ENCODE data around the gene SCAPER.

GRCh38 chr15:76737573-76737972 is 167.6 kb downstream of the SCAPER start:
- TF ChIP-seq, protein P1, sequence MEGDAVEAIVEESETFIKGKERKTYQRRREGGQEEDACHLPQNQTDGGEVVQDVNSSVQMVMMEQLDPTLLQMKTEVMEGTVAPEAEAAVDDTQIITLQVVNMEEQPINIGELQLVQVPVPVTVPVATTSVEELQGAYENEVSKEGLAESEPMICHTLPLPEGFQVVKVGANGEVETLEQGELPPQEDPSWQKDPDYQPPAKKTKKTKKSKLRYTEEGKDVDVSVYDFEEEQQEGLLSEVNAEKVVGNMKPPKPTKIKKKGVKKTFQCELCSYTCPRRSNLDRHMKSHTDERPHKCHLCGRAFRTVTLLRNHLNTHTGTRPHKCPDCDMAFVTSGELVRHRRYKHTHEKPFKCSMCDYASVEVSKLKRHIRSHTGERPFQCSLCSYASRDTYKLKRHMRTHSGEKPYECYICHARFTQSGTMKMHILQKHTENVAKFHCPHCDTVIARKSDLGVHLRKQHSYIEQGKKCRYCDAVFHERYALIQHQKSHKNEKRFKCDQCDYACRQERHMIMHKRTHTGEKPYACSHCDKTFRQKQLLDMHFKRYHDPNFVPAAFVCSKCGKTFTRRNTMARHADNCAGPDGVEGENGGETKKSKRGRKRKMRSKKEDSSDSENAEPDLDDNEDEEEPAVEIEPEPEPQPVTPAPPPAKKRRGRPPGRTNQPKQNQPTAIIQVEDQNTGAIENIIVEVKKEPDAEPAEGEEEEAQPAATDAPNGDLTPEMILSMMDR (IDR thresholded peaks at IDR 0.05; ENCODE audit: insufficient read depth, low read length) = no peak
- TF ChIP-seq GABPA (IDR thresholded peaks at IDR 0.05; ENCODE audit: low read depth) = no peak

Data from HL-60 (cell line).